DND-41 (cell line): Measurements from ENCODE around the gene RBM19.

Experiments
- ATAC-seq: fragments of 200-7000 bp; cut with Tn5 transposase; 3 replicates; pipeline ENCODE4 v1.9.1; 2021; ENCODE audit warnings: low read depth; ENCODE audit not compliant: insufficient read depth
- DNase-seq: peaks from one replicate; pipeline ENCODE4 v3.0.0-alpha.2; 2020
- H2AFZ ChIP-seq: 2 replicates; pipeline ENCODE4 v1.6.0; 2012; ENCODE audit warnings: low read depth, low read length
- H3K27ac ChIP-seq: 2 replicates; pipeline ENCODE4 v1.5.1; 2012; ENCODE audit warnings: low read length, inconsistent platforms
- H3K27me3 ChIP-seq: fragments of 200-600 bp; sonication (generic); 2 replicates; pipeline ENCODE4 v1.6.0; 2012; ENCODE audit warnings: low read length, mild to moderate bottlenecking, inconsistent platforms; ENCODE audit not compliant: insufficient read depth, poor library complexity
- H3K36me3 ChIP-seq: 2 replicates; pipeline ENCODE4 v1.5.1; 2012; ENCODE audit warnings: low read length, inconsistent platforms; ENCODE audit not compliant: insufficient read depth
- H3K4me1 ChIP-seq: 2 replicates; pipeline ENCODE4 v1.5.1; 2012; ENCODE audit warnings: mild to moderate bottlenecking, low read length; ENCODE audit not compliant: insufficient read depth
- H3K4me2 ChIP-seq: 2 replicates; pipeline ENCODE4 v1.6.0; 2012; ENCODE audit warnings: mild to moderate bottlenecking, moderate library complexity, low read length, inconsistent platforms; ENCODE audit not compliant: insufficient read depth
- H3K4me3 ChIP-seq, 2 experiments: fragments of 200-600 bp in 1 of 2; shearing (Covaris generic) in 1 of 2; 2 replicates each; pipeline ENCODE4 v1.5.1; 2012 to 2016; ENCODE audit warnings: inconsistent platforms in 2 of 2, low read length in 2 of 2, mild to moderate bottlenecking in 2 of 2, low read depth in 1 of 2, moderate library complexity in 1 of 2
- H3K79me2 ChIP-seq: 2 replicates; pipeline ENCODE4 v1.6.0; 2012; ENCODE audit warnings: low read length, inconsistent platforms; ENCODE audit not compliant: insufficient read depth
- H3K9ac ChIP-seq: 2 replicates; pipeline ENCODE4 v1.6.0; 2012; ENCODE audit warnings: low read depth, mild to moderate bottlenecking, inconsistent platforms, low read length, moderate library complexity
- H3K9me3 ChIP-seq: 2 replicates; pipeline ENCODE4 v1.5.1; 2012; ENCODE audit warnings: low read length, moderate library complexity, mild to moderate bottlenecking, inconsistent platforms; ENCODE audit not compliant: insufficient read depth, severe bottlenecking
- H4K20me1 ChIP-seq: 2 replicates; pipeline ENCODE4 v1.6.0; 2012; ENCODE audit warnings: low read length; ENCODE audit not compliant: insufficient read depth
- CTCF ChIP-seq: IDR thresholded peaks from 2 replicates; pipeline ENCODE4 v1.5.1; 2012; ENCODE audit warnings: borderline replicate concordance, low read length, moderate library complexity, mild to moderate bottlenecking; ENCODE audit not compliant: poor library complexity, severe bottlenecking; ENCODE audit errors: extremely low read depth
- EZH2 ChIP-seq: IDR thresholded peaks from 3 replicates; pipeline ENCODE4 v1.6.1; 2012; ENCODE audit warnings: borderline replicate concordance, low read depth, mild to moderate bottlenecking, moderate library complexity, low read length, inconsistent platforms; ENCODE audit not compliant: severe bottlenecking

RBM19 gene

GRCh38 chr12:113926788-113927187 is 39.3 kb downstream of the RBM19 start:
- Histone ChIP-seq H4K20me1 (peaks cover 5% of the 10 kb centered on the region; the same call in 1 of the 2 replicates), H3K27me3 (no peaks in the 10 kb centered on the region), H2AFZ (no peak overlapping the region), H3K4me3 (no peak overlapping the region), H3K27ac (no peak overlapping the region), H3K9ac (no peak overlapping the region), H3K79me2 (no peaks in the 10 kb centered on the region), H3K9me3 (no peaks in the 10 kb centered on the region), H3K36me3 (peaks cover 62% of the 10 kb centered on the region), H3K4me2 (no peak overlapping the region), H3K4me1 (no peaks in the 10 kb centered on the region)
- no peak for ATAC-seq
- TF ChIP-seq EZH2, result no peak
- TF ChIP-seq CTCF, result no peak
- DNase-seq, result no peak

- Histone ChIP-seq H3K27ac (no peak overlapping the region), H3K4me1 (no peaks in the 10 kb centered on the region), H3K9ac (no peak overlapping the region), H3K4me3 (no peak overlapping the region), H4K20me1 (no peaks in the 10 kb centered on the region), H3K27me3 (no peaks in the 10 kb centered on the region), H2AFZ (no peak overlapping the region), H3K4me2 (no peak overlapping the region), H3K79me2 (no peaks in the 10 kb centered on the region), H3K36me3 (peaks cover 61% of the 10 kb centered on the region), H3K9me3 (no peaks in the 10 kb centered on the region)
- DNase-seq (no peak), ATAC-seq (no peak)
- TF ChIP-seq CTCF (no peak), EZH2 (no peak)
Measured at GRCh38 chr12:113924341-113924740, 41.8 kb downstream of the RBM19 start.

GRCh38 chr12:113923251-113923650 is 42.9 kb downstream of the RBM19 start:
- Histone ChIP-seq H3K27me3 (no peaks in the 10 kb centered on the region), H3K79me2 (no peaks in the 10 kb centered on the region), H4K20me1 (no peaks in the 10 kb centered on the region), H3K4me2 (no peak overlapping the region), H3K27ac (no peak overlapping the region), H3K36me3 (peaks cover 59% of the 10 kb centered on the region), H3K9ac (no peak overlapping the region), H2AFZ (no peak overlapping the region), H3K4me1 (no peaks in the 10 kb centered on the region), H3K4me3 (no peak overlapping the region), H3K9me3 (no peaks in the 10 kb centered on the region)
- no peak for TF ChIP-seq CTCF
- no peak for ATAC-seq
- no peak for DNase-seq

- TF ChIP-seq CTCF, result no peak
- TF ChIP-seq EZH2, result no peak
- H3K27ac ChIP-seq, result no peak overlapping the region
- no peak overlapping the region for H3K4me2 ChIP-seq
- peaks cover 61% of the 10 kb centered on the region for H3K36me3 ChIP-seq
- no peaks in the 10 kb centered on the region for H4K20me1 ChIP-seq
- ATAC-seq (no peak), DNase-seq (no peak)
- no peak overlapping the region for H3K9ac ChIP-seq
- H3K27me3 ChIP-seq, result no peaks in the 10 kb centered on the region
- H3K9me3 ChIP-seq, result no peaks in the 10 kb centered on the region
- no peak overlapping the region for H3K4me3 ChIP-seq
- H2AFZ ChIP-seq, result no peak overlapping the region
- no peaks in the 10 kb centered on the region for H3K4me1 ChIP-seq
- no peaks in the 10 kb centered on the region for H3K79me2 ChIP-seq
Measured at GRCh38 chr12:113921430-113921829, 44.7 kb downstream of the RBM19 start.
